ENCODE data around the gene OR7G1. TPM values are rescaled to one million over a fixed set of nuclear protein-coding genes. Genes with fewer than 3 reads are reported as not detected.
"Not testable (repeated sequence)": the region's sequence is repeated elsewhere in the genome, so short reads cannot be mapped to it uniquely, and the experiment has no call there.

The OR7G1 gene
- polyA plus RNA-seq, 3 donors: not detected

DNA sequence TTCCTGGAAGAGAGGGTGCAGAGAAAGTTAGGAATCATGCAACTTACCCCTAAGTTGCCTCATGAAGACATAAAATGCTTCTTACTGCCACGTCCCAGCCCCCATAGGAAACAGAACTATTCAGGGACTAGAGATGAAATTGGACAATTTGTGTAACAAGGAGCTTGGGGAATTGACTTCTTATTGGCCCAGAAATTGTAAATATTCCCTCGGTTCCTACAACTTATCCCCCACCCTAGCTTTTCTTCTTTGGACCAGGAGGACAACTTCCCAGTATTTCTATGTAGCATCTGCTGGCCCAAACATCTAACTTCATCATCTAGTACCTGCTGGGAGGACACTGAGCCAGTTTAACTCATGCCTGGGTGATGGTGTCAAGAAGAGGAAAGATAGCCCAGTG lies 28.8 kb downstream of the OR7G1 start, which contains the start of gene OR1M1:
Gene OR1M1, plus strand, starts transcription at position 301 of the 400 bp plus-strand sequence. CDS start 6,184 bp downstream, outside the sequence.
- DNase-seq (ENCODE audit: low read depth in 3 of 3, low spot score in 2 of 3): no peak

DNA sequence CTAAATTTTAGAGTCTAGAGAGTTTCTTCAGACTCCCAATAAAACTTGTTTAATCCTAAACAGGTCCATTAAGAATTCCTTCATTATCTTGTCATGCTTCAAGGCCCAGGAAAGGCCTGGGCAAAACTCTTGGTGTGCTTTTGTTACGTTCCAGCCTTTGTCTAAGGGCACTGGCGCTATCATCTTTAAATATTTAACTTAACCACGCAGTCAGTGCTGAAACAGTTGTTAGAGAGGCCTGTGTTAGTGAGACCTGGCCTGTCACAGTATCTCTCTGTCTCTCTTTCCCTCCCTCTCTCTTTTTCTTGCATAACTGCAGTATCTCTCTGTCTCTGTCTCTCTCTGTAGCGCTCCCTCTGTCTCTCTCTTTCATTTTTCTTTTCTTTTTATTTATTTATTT lies 36.9 kb downstream of the OR7G1 start:
- DNase-seq (ENCODE audit: low read depth in 3 of 3, low spot score in 2 of 3): no peak

DNA sequence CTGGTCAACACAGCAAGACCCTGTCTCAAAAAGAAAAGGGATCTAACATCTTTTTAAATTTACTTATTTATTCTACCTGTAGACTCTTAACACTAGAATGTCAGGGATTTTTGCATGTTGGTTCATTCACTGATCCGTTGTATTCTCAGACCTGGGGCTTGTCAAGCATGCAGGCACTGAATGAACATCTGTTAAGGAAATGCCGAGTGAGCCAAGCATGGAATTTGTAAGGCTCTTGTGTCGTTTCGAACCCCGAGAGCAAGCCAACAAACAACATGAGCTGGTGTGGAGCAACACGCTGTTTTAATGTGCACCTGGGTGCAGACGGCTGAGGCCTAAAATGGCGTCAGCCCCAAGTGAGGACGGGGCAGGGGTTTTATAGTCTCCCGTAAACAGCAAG lies 38.7 kb downstream of the OR7G1 start:
- DNase-seq (ENCODE audit: low read depth in 3 of 3, low spot score in 2 of 3): no peak

DNA sequence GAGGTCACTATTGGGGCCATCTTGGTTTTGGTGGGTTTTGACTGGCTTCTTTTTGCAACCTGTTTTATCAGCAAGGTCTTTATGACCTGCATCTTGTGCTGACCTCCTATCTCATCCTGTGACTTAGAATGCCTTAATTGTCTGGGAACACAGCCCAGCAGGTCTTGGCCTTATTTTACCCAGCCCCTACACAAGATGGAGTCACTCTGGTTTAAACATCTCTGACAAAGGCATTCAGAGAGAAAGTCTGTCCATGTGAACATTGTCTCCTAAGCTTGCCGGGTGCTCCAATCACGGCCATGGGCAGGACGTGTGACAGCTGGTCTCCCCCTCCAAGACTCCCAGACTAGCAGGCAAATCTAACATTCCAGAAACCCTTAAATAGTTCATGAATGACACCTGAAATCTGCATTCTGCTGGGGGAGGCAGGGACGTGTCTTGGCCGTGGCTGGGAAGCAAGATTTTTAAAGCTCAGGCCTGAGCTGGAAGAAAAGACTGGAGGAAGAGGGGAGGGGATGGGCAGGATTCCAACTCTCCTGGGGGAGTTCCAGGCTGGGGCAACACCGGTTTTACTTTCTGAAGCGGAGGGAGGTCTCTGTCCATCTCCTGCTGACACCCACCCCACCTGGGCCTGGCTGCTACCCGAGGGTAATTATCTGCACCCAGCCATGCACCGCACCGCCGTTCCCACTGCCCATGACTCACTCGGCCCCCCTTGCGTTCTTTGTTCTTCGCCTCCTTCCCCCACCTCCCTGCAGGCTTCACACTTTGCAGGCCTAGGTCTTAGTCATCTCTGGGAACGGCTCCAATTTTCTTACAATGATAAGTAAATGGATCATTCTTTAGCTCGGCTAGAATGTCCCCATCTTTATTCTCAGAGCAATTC lies 40.3 kb downstream of the OR7G1 start:
- peak in 2 of 3 donors; percentile 47 to 60 for DNase-seq (ENCODE audit: low read depth in 3 of 3, low spot score in 2 of 3)

DNA sequence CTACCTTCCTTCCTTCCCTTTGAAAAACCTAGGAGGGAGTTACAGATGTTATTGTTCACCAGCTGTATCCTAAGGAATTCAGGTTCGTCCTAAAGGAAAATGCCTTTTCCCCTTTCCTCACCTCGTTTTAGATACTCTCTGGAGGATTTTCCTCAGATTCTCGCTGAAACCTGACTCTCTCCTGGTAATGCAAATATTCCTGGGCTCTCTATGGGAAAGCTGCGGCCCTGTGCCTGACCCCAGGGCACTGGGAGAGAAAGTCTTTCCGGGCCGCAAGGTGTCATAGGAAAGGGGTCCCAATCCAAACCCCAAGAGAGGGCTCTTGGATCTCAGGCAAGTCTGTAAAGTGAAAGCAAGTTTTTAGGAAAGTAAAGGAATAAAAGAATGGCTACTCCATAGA lies 41.8 kb downstream of the OR7G1 start:
- DNase-seq (ENCODE audit: low read depth in 3 of 3, low spot score in 2 of 3): no peak

DNA sequence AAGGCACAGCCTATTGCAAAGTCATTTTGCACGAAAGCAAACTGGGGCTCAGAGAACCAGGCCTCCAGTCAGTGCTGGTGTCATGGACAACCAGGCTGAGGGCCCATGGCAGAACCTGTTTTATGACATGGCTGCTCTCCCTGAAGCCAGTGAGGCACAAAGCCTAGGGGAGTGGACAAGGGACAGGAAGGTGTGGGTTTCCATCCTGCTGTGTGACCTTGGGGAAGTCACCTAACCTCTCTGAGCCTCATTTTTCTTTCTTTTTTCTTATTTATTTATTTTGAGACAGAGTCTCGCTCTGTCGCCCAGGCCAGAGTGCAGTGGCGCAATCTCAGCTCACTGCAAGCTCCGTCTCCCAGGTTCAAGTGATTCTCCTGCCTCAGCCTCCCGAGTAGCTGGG lies 43.8 kb downstream of the OR7G1 start:
- DNase-seq (ENCODE audit: low read depth in 3 of 3, low spot score in 2 of 3): not testable (repeated sequence)

DNA sequence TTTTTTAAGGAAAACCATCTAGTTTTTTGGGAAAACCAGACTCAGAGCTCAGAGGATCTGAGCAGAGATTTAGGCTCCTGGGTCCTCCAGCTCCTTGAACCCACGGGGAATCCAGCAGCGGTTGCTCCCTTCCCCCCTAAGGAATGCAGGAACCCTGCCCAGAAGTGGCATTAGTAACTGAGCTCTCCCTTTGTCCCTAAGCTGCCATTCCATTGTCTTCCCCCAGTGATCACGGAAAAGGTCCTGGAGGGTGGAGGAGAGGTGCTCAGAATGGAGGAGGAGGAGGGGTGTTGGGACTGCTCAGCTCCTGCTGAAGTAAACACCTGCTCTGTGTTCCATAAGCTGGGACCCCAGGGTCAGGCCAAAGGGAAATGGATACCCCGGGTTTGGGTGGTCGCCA lies 45.5 kb downstream of the OR7G1 start:
- no peak for DNase-seq (ENCODE audit: low read depth in 3 of 3, low spot score in 2 of 3)

DNA sequence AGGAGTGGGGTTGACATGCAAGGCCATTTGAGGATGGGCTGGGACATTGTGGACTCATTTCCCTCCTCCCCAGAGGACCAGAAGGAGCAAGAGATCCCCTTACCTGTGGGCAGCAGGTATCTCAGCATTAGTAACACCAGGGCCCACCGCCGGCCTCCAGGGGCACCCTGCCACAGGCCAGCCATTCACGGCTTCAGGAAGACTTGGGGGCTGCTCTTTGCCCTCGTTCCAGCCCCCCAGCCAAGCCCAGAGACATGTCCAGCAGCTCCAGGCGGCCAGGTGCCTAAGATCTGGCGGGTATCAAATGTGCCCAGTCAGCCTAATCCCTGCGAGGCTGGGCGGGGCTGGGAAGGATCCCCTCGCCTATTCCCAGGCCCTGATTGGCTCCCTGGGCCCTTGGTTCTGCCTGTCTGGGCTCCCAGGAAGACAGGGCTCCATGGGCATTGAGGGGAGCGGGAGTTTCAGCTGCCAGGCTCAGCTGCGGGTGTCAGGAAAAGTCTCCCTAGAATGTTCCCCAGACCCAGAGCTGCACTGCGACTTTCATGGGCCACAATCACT lies 50.0 kb downstream of the OR7G1 start:
- DNase-seq (ENCODE audit: low read depth in 3 of 3, low spot score in 2 of 3): no peak

Other genes with a start within 250 kb of the OR7G1 start
- gene MUC16, start 105.4 kb downstream of the OR7G1 start, polyA plus RNA-seq (ENCODE audit: insufficient read length in 3 of 3): under 1 TPM; 0.03 to 0.14 (median 0.06) TPM
- gene OR1M1, start 28.7 kb downstream of the OR7G1 start, polyA plus RNA-seq (ENCODE audit: insufficient read length in 3 of 3): not detected
- gene OR7G2, start 8.3 kb downstream of the OR7G1 start, polyA plus RNA-seq (ENCODE audit: insufficient read length in 3 of 3): under 1 TPM in 1 of 3 donors, not detected in 2; 0.04 TPM
- not detected for gene OR7G3, start 11.2 kb upstream of the OR7G1 start, polyA plus RNA-seq (ENCODE audit: insufficient read length in 3 of 3)
- 10 to 100 TPM; 36.5 to 38.8 (median 38.0) TPM for gene ZNF317, start 24.6 kb upstream of the OR7G1 start, polyA plus RNA-seq (ENCODE audit: insufficient read length in 3 of 3)
- under 1 TPM in 2 of 3 donors, not detected in 1; 0.06 to 0.10 TPM for gene OR7D2, start 63.2 kb upstream of the OR7G1 start, polyA plus RNA-seq (ENCODE audit: insufficient read length in 3 of 3)
- not detected for gene OR7D4, start 103.8 kb upstream of the OR7G1 start, polyA plus RNA-seq (ENCODE audit: insufficient read length in 3 of 3)
- gene OR7E24, start 135.2 kb upstream of the OR7G1 start, polyA plus RNA-seq (ENCODE audit: insufficient read length in 3 of 3): not detected
- 1 to 10 TPM; 6.7 to 7.2 (median 7.0) TPM for gene ZNF699, start 194.1 kb upstream of the OR7G1 start, polyA plus RNA-seq (ENCODE audit: insufficient read length in 3 of 3)
- gene ZNF559, start 208.4 kb upstream of the OR7G1 start, polyA plus RNA-seq (ENCODE audit: insufficient read length in 3 of 3): 10 to 100 TPM; 60.8 to 68.4 (median 67.6) TPM
- 10 to 100 TPM in 2 of 3 donors, 1 to 10 TPM in 1; 8.8 to 11.8 (median 11.3) TPM for gene ZNF177, start 247.2 kb upstream of the OR7G1 start, polyA plus RNA-seq (ENCODE audit: insufficient read length in 3 of 3)